ENCODE measurements around the gene LMAN2.
"Not testable (repeated sequence)": the region's sequence is repeated elsewhere in the genome, so short reads cannot be mapped to it uniquely, and the experiment has no call there.

Gene LMAN2

GRCh38 chr5:177306674-177307543, 44.6 kb downstream of the LMAN2 start:
- no peak for DNase-seq (ENCODE audit: low spot score)

- not testable (repeated sequence) for DNase-seq (ENCODE audit: low spot score)
These were observed 45.3 kb downstream of the LMAN2 start for GRCh38 chr5:177306103-177306640.

DNA sequence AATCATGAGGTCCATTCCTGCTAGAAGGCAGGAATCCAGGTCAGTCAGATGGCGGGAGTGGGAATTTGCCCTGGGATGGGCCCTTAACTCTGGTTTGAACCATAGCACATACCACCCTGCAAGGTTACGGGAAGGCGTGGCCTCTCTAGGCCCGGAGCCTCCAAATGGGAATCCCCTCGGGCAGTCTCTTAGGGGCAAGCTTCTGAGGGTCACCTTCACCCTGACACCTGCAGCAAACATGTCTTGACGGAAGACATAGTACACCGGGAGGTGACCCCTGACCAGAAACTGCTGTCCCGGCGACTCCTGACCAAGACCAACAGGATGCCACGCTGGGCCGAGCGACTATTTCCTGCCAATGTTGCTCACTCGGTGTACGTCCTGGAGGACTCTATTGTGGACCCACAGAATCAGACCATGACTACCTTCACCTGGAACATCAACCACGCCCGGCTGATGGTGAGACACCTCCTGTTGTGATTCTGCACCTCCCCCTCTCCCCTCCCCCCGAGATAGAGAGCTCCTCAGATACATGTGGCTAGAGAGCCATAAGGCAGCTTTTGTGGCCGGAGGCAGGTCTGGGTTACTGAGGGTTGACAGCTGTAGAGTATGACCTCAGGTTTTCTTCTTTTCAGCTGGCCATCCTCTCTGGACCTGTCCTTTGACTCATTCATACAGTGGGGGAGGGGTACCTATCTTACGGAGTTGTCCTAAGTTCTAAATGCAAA, 46.9 kb downstream of the LMAN2 start:
- DNase-seq (ENCODE audit: low spot score), result peak; percentile 72

- DNase-seq (ENCODE audit: low spot score), result no peak
These were observed 47.5 kb downstream of the LMAN2 start for GRCh38 chr5:177303925-177304391.

GRCh38 chr5:177303121-177303924, 48.1 kb downstream of the LMAN2 start, which contains the start of the genes PRELID1 and RAB24:
PRELID1 (plus strand) TSS chr5:177303799; CDS start chr5:177303986, 187 bp downstream.
RAB24 (minus strand) TSS chr5:177303719; CDS start chr5:177303288, 431 bp downstream.
- peak; percentile 87 for DNase-seq (ENCODE audit: low spot score)

- peak; percentile 55 for DNase-seq (ENCODE audit: low spot score)
These were observed 48.9 kb downstream of the LMAN2 start for GRCh38 chr5:177302354-177303110.

GRCh38 chr5:177301503-177302165, 49.8 kb downstream of the LMAN2 start:
- DNase-seq (ENCODE audit: low spot score), result no peak

DNA sequence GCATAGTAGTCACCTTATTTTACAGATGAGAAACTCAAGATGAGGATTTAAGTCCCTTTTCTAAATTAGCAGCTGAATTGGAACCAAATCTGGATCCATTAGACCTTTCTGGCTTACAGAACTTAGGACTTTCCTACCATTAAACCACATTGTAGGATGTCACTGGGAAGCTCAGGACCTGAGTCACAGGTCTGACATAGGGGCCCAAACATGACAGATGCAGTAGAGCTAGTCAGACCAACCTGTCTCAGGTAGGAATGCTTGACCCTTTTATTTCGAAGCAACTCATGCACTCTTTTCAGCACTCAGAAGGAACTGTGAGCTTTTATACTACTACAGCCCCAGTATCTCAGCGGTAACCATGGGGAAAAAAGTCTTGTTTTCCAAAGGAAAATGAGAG, 50.5 kb downstream of the LMAN2 start:
- DNase-seq (ENCODE audit: low spot score), result no peak

DNA sequence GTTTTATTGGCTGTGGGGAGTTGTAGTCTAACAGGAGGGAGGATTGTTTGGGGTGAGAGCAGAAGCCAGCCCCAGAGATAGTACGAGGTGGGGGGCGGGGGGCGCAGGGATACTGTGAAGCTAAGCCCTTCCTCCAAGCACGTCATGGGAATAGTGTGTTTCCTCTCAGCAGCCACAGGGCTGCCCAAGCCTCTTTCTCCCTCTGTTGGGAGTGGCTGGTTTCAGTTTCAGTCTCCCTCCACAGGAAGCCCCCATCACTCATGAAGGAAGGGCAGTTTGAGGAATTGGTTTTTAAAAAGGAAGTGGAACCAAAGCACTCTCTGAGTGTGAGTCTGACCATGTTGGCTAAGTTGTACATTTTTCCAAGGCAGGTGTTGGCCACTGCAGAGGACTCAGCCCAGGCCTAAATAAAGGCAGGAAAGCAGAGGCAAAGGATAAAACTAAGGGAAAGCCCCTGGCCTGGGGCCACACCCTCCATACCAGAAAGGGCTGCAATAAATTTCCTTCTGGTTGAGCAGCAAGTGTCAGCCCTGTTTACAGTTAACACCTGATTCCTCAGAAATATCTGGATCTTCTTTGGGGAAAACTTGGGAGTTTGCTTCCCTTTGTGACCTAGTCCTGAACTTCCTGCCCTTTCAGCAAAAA, 51.1 kb downstream of the LMAN2 start:
- DNase-seq (ENCODE audit: low spot score), result peak; percentile 55

DNA sequence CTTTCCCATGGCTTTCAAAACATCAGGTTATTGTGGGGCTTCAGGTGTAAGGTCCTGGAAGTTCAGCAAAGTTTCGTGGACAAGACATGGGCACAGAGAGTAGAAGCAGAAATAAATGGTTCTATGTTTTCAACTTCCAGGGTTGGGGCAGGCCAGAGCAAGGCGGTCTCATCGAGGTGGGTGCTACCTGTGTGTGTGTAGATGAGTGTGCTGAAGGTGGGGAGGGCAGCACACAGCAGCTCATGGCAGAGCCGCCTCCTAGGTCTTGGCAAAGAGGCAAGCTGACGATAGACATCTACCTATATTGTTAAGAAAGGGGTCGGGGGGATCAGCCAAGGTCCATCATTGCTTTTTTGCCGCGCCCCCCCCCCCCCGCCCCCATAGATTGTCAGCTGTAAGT, 51.8 kb downstream of the LMAN2 start:
- no peak for DNase-seq (ENCODE audit: low spot score)

GRCh38 chr5:177297922-177298321, 53.5 kb downstream of the LMAN2 start:
- no peak for DNase-seq (ENCODE audit: low spot score)

DNA sequence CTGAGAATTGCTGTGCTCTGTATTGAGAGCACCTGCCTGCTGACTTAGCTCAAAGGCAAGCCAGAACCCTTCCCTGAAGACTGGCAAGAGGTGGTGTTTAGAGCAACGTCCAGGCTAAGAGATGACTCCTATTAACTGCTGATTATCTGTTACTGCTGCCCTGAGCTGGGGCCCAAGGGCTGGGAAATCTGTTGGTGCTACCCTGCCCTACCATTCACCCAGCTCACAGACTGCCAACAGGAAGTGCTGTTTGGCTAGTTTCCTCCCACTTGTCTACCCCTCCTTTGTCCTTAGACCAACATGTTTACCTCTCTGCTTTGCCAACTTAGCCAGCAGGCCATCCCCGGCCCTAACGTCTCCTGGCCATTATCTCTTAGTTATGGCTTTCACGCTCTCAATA, 54.9 kb downstream of the LMAN2 start:
- no peak for DNase-seq (ENCODE audit: low spot score)

- no peak for DNase-seq (ENCODE audit: low spot score)
These were observed 55.5 kb downstream of the LMAN2 start for GRCh38 chr5:177295924-177296323.

DNA sequence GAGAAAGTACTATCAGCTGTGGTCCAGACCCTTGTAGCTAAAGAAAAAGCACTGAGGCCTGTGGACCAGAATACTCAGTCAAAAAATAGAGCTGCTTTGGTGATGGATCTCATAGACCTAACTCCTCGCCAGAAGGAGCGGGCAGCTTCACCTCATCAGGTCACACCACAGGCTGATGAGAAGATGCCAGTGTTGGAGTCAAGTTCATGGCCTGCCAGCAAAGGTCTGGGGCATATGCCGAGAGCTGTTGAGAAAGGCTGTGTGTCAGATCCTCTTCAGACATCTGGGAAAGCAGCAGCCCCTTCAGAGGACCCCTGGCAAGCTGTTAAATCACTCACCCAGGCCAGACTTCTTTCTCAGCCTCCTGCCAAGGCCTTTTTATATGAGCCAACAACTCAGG, 56.8 kb downstream of the LMAN2 start:
- no peak for DNase-seq (ENCODE audit: low spot score)

- DNase-seq (ENCODE audit: low spot score), result no peak
These were observed 57.5 kb downstream of the LMAN2 start for GRCh38 chr5:177293819-177294581.

- DNase-seq (ENCODE audit: low spot score), result no peak
These were observed 59.7 kb downstream of the LMAN2 start for GRCh38 chr5:177291735-177292134.

DNA sequence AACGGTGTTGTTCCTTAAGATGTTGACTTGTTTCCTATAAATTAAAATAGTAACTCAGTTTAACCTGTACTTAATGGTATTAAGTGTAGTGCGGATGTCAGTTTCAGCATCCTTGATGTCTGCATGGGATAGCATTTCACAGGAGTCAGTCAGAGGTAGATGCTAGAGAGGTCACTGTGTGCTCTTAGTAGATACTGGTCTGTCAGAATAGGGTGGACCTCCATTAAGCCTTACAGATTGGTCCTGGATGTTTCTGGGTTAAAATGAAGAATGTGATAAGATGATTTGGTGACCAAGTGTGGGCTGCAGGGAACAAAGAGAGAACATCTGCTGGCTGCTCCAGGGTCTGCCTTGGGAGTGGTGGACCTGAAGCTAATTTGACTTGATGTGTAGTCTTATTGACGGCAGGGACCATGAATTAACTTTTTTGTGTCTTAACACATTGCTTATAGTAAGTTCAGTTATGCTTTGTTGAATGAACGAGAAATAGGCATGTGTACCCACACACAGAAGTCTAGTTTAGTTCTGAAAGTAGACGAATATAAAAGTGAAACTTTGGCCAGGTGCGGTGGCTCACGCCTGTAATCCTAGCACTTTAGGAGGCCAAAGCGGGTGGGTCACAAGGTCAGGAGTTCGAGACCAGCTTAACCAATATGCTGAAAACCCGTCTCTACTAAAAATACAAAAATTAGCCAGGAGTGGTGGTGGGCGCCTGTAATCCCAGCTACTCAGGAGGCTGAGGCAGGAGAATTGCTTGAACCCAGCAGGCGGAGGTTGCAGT, 60.5 kb downstream of the LMAN2 start:
- DNase-seq (ENCODE audit: low spot score), result no peak

GRCh38 chr5:177288191-177288590, 63.3 kb downstream of the LMAN2 start:
- no peak for DNase-seq (ENCODE audit: low spot score)
